HG03103 (cell line): Measurements from ENCODE around the gene PIGZ.

ENCODE experiments used
- ATAC-seq: cut with Tn5 transposase; IDR thresholded peaks from one replicate; pipeline ENCODE4 v1.9.1; 2021; ENCODE audit warnings: low read depth; ENCODE audit not compliant: unreplicated experiment

Gene PIGZ

GRCh38 chr3:197001972-197002700, 33.5 kb upstream of the PIGZ start:
- no peak for ATAC-seq

- no peak for ATAC-seq
Observed at GRCh38 chr3:197001106-197001971, 32.7 kb upstream of the PIGZ start.

- ATAC-seq = no peak
Observed at GRCh38 chr3:197000211-197000610, 31.6 kb upstream of the PIGZ start.

GRCh38 chr3:196998966-196999760, 30.5 kb upstream of the PIGZ start:
- ATAC-seq = no peak

- ATAC-seq = no peak
Observed at GRCh38 chr3:196997311-196997710, 28.7 kb upstream of the PIGZ start.

- ATAC-seq = no peak
Observed at GRCh38 chr3:196996454-196997265, 28.0 kb upstream of the PIGZ start.

GRCh38 chr3:196995646-196996355, 27.2 kb upstream of the PIGZ start:
- no peak for ATAC-seq

- no peak for ATAC-seq
Observed at GRCh38 chr3:196995027-196995426, 26.4 kb upstream of the PIGZ start.

- no peak for ATAC-seq
Observed at GRCh38 chr3:196994056-196994455, 25.4 kb upstream of the PIGZ start.

GRCh38 chr3:196992461-196993065, 23.9 kb upstream of the PIGZ start:
- no peak for ATAC-seq

GRCh38 chr3:196991581-196992460, 23.2 kb upstream of the PIGZ start:
- ATAC-seq = no peak

- ATAC-seq = no peak
Observed at GRCh38 chr3:196990601-196991007, 22.0 kb upstream of the PIGZ start.

GRCh38 chr3:196989721-196990262, 21.2 kb upstream of the PIGZ start:
- ATAC-seq = no peak

- no peak for ATAC-seq
Observed at GRCh38 chr3:196988241-196989029, 19.8 kb upstream of the PIGZ start.

- ATAC-seq = no peak
Observed at GRCh38 chr3:196987022-196987421, 18.4 kb upstream of the PIGZ start.

- no peak for ATAC-seq
Observed at GRCh38 chr3:196985954-196986885, 17.6 kb upstream of the PIGZ start.
